Anterior cingulate cortex (tissue), 58 donors: ENCODE data around the gene TRPM2.

ENCODE experiments used
- DNase-seq, 58 donors: peaks; one replicate each; lab custom pipeline; 2025; lab: John Stamatoyannopoulos, UW

Gene TRPM2

GRCh38 chr21:44370027-44370735 lies 16.8 kb downstream of the TRPM2 start:
- DNase-seq: peak in 1 of 58 donors; percentile 30

- no peak for DNase-seq
Measured at GRCh38 chr21:44370786-44371410, 17.5 kb downstream of the TRPM2 start.

DNA sequence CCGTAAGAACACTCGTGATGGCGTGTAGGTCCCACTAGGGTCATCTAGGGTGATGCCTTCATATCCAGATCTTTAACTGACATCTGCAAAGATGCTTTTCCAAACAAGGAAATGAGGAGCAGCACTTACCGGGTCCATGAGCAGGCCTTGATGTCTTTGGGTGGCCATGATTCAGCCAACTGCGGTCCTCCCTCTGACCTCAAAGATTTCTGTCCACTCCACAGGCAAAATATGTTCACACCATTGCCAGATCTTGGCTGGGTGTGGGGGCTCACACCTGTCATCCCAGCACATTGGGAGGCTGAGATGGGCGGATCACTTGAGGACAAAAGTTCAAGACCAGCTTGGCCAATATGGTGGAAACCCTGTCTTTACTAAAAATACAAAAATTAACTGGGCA lies 18.2 kb downstream of the TRPM2 start:
- no peak for DNase-seq

- DNase-seq: no peak
Measured at GRCh38 chr21:44372616-44373015, 19.2 kb downstream of the TRPM2 start.

DNA sequence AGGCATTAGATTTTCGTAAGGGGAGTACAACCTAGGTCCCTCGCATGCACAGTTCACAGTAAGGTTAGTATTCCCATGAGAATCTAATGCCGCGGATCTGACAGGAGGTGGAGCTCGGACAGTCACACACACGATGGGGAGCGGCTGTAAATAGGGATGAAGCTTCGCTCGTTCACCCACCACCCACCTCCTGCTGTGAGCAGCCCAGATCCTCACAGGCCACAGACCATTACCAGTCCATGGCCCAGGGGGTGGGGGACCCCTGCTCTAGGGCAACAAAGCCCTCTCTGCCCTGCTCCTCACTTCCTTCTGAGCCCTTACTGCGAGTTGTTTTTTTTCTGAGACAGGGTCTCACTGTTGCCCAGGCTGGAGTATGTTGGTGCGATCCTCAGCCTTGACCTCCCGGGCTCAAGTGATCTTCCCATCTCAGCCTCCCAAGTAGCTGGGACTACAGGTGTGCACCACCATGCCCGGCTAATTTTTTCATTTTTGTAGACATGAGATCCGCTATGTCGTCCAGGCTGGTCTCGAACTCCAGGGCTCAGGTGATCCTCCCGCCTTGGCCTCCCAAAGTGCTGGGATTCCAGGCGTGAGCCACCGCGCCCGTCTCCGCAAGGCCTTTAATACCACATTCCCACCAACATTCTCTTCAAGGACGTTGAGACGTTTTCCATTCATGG lies 21.3 kb downstream of the TRPM2 start:
- DNase-seq: no peak

DNA sequence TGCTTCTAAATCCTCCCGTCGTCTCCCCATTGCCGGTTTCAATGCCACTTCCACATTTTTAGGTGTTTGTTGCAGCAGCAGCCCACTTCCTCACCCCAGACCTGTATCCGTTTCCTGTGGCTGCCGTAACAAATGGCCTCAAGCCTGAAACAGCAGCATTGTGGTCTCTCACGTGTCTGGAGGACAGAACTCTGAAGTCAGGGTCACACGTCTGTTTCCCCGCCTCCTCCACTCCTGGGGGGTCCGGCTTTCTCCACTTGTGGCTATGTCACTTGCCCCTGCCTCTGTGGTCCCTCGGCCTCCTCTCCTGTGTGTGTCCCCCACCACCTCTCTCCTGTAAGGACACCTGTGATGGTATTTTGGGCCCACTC lies 21.8 kb downstream of the TRPM2 start:
- peak in 1 of 58 donors; percentile 26 for DNase-seq

- DNase-seq: no peak
Measured at GRCh38 chr21:44375761-44376241, 22.4 kb downstream of the TRPM2 start.

- no peak for DNase-seq
Measured at GRCh38 chr21:44376606-44377005, 23.2 kb downstream of the TRPM2 start.

DNA sequence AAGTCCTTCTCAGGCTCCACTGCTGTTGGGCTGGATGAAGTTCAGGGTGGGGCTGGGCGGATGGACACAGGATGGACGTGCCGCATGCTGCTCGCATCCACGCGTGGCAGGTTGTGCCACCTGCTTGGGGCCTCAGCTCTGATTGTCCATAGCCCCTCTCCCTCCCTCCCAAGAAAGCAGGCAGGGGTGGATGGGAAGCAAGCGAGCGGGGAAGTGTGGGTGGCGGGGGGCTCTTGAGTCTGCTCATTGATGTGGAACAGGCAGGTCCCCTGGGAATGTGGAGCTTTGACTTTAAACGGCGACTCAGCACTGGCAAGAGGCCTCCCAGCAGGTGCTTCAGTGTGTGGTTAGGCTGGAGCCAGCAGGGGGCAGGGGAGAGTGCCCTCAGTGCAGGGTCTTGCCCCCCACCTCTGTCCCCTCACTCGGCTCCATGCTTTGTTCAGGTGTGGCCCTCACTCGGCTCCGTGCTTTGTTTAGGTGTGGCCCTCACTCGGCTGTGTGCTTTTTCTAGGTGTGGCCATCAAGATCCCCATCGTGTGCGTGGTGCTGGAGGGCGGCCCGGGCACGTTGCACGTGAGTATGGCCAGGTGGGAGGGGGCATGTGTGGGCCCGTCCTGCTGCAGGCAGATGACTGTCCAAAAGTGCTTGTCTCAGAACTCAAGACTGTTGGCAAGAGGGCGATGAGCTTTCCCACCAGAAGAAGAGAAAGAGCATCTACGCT lies 23.9 kb downstream of the TRPM2 start:
- no peak for DNase-seq

DNA sequence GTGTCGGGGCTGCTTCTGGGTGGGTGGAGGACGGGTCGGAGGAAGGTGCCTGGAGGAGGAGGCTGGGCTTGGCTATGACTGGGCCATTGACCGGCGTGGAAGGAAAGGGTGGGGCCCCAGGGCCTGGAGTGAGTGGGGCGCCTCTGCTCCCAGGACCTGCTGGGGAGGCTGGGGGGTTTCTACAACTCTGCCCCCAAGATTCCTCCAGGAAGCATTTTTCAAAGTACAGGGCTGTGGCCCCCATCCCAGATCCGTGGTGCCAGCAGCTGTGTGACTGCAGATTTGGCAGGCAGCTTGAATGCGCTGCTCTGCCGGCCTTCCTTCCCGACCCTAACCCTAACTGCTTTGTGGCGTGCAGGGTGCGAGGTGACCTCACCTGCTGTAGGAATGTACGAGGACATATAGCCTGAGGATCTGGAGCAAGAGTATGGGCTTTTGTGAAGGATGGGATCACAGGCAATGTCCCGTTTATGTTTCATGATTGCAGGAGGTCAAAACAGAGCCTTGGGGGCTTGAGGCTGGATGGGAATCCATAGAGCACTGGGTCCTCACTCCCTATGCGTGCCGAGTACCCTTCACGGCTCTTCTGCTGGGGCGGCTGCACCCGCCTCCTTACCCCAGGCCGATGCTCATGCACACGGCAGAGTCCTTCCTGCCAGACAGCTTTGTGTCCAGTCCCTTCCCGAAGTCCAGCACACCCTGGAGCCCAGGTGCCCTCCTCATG lies 24.7 kb downstream of the TRPM2 start:
- DNase-seq: no peak

- DNase-seq: no peak
Measured at GRCh38 chr21:44378646-44379514, 25.5 kb downstream of the TRPM2 start.

- no peak for DNase-seq
Measured at GRCh38 chr21:44379515-44379848, 26.1 kb downstream of the TRPM2 start.

DNA sequence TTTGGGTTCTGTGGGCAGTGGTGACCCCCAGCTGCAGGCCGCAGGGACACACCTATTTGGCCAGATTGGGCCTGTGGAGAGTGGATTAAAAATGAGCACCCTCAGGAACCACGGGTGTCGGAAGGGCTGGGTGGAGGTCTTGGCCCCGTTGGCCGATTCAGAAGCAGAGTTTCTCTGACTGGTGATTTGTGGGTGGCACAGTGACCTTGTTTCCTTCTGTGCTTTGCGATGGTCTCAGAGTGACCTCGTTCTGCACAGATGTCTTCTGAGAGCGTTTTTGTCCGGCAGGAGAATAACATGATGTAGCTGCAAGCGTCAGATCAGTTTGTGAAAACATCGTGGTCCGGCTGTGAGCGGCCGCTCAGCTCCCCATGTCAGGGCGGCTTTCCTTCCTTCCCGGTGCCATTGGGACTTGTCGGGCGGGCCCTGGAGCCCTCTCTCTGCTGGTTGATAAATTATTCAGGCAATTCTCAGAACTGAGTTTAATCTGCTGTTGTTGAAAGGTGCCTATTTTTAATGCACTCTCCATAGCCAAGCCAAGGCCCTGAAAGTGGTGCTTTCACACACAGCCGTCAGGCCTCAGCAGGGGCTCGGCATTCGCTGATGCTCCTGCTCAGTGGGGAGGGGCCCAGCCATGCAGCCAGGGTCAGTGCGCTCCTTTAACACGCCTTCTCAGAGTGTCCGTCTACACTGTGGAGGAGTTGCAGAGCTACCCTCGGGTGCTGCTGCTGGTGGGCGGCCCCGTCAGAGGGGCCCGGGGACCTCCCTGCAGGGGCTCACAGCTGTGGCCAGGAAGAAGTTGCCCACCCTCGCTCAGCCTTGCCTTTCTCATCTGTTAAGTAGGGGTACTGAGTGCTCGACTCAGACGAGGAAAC lies 26.8 kb downstream of the TRPM2 start:
- no peak for DNase-seq

DNA sequence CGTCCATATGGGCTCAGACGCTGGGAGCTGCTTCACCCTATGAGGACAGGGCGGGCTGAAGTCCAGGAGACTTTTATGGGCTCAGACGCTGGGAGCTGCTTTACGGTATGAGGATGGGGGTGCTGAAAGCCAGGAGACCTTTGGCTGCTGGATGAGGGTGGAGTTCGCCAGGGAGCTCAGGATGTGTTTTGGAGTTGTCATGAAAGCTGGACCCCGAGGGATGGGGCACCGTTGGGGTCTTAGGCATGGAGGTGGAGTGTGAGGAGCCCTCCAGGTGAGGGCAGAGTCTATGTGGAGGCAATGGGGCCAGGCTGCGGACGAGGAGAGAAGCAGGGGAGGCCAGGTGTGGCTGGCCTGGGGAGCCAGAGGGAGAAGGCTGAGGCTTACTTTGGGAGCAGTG lies 27.5 kb downstream of the TRPM2 start:
- no peak for DNase-seq

DNA sequence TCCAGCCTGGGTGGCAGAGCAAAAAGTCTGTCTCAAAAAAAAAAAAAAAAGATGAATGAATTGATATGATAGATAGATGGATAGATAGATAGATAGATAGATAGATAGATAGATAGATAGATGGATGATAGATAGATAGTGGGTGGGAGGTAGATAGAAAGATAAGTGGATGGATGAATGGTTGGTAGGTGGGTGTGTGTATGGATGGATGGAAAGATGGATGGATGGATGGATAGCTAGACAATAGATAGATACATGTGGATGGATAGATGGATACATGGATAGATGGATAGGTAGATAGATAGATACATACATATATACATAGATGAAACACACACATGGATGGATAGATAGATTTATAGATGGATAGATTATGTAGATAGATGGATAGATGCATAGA lies 28.5 kb downstream of the TRPM2 start:
- DNase-seq: no peak

GRCh38 chr21:44382536-44382935 lies 29.1 kb downstream of the TRPM2 start:
- no peak for DNase-seq

DNA sequence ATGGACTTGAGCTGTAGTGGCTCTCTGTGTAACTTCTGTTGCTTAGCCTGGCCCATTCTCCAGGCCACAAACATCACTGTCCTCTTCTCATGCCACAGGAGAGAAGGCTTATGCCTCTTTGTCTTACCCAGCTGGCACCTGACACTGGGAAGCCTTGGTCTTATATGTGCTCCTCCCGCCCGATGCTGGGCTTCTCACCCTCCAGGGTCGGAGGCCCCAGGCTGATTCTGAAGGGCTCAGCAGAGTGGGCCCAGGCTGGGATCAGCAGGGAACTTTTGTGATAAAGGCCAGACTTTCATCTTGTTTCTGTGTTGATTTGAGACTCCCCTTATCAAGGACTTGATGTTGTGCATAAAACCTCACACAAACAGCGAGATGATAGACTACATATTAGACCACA lies 29.8 kb downstream of the TRPM2 start:
- DNase-seq: no peak

- DNase-seq: no peak
Measured at GRCh38 chr21:44384968-44385367, 31.5 kb downstream of the TRPM2 start.

DNA sequence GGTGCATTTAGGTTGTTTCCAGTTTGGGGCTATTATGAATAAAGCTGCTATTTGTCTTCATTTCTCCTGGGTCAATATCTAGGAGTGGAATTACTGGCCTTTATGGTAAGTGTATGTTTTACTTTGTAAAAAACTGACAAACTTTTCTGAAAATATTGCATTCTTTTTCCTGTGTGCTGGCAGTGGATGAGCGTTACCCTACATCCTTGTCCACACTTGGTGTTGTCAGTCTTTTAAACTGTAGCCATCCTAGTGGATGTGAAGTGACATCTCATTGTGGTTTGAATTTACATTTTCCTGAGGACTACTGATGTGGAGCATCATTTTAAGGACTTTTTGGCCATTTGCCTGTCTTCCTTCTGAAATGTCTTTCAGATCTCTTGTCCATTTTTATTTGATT lies 35.9 kb downstream of the TRPM2 start:
- no peak for DNase-seq
